ENCODE results near the gene PINLYP. TPM values are rescaled to one million over a fixed set of nuclear protein-coding genes. Genes with fewer than 3 reads are reported as not detected.
A peak's percentile ranks its signal among the peaks of the same experiment; 100 is the strongest.
"Not testable (repeated sequence)": the region's sequence is repeated elsewhere in the genome, so short reads cannot be mapped to it uniquely, and the experiment has no call there.

Gene PINLYP
- total RNA-seq (2014; rRNA removed; shearing (Covaris generic)), result 0.38 TPM in 1 of 2 replicates, not detected in the other

DNA sequence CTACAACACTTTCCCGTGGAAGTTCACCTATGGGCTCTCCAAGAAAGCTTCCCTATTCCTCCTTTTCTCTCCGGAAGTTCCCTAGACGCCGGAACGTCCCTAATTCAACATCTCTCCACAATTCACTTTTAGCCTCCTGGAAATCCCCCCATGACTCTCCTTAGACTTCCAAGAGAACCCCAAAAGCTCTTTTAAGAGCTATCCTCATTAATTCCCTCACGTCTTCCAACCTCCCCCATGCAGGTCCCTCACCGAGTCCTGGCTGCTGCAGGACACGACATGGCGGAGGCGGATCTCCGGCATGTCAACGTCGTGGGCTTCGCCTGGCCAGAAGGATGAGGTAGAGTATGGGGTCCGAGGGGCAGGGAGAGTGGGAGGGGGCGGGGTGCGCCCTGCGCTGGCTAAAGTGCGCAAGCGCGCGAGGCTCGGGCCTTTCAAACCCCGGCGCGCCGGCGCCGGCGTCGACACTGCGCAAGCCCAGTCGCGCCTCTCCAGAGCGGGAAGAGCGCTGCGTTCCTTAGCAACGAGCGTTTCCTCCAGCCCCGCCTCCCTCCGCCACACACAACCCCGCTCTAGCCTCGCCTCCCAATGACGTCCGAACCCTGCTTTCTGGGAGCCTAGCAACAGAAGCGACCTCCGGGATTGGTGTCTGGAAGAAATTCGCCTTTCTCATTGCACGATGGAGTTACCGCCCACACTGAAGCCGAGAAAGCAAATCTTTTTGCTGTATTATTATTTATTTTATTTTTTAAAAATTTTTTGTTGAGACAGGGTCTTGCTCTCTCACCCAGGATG, at the start of gene PINLYP, which contains the start of gene XRCC1:
Gene PINLYP (plus strand): TSS at position 646 of the 795 bp plus-strand sequence. CDS start 1,391 bp downstream, outside the sequence.
Gene XRCC1 (minus strand): TSS at position 372 of the 795 bp plus-strand sequence. CDS start 69 bp downstream, at position 303.
- DNase-seq (ENCODE audit: low spot score), result peak; percentile 98

DNA sequence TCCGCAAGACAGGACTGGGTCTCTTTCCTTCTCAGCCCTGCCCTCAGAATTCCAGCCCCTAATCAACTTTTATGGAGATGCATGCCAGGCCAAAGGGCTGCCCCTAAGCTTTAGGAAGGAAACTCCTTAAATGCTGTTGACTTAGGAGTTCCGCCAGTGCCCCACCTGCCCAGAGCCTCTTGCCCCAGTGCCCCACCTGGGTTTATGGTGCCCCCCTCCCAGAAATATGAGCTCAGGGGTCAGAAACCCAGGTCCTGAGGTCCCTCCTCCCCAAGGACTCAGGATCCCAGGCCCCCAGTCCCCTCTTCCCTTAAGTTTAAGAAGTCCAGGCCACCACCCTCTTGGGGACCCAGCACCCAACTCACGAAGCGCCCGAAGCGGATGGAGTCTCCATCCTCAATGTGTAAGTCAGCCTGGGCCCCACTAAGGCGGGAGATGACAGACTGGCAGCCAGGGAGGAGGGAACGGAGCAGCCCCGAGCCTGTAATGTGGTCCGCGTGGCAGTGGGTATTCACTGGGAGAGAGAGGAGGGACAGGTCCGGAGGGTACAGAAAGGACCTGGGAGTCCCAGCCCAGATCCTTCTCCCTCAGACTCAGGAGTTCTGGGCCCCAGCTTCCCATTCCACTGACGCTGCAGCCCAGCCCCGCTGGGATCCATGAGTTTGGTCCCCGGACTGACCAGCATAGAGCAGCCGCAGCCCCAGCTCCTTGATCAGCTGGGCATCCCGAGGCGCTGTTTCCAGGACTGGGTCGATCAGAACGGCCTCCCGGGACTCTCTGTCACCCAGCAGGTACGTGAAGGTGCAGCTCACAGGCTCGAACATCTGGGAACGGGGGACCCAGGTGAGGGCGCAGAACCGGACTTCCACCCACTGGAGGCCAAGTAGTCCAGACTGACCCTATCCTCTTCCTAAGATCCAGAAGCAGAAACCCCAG, 49.5 kb upstream of the PINLYP start:
- no peak for DNase-seq (ENCODE audit: low spot score)

DNA sequence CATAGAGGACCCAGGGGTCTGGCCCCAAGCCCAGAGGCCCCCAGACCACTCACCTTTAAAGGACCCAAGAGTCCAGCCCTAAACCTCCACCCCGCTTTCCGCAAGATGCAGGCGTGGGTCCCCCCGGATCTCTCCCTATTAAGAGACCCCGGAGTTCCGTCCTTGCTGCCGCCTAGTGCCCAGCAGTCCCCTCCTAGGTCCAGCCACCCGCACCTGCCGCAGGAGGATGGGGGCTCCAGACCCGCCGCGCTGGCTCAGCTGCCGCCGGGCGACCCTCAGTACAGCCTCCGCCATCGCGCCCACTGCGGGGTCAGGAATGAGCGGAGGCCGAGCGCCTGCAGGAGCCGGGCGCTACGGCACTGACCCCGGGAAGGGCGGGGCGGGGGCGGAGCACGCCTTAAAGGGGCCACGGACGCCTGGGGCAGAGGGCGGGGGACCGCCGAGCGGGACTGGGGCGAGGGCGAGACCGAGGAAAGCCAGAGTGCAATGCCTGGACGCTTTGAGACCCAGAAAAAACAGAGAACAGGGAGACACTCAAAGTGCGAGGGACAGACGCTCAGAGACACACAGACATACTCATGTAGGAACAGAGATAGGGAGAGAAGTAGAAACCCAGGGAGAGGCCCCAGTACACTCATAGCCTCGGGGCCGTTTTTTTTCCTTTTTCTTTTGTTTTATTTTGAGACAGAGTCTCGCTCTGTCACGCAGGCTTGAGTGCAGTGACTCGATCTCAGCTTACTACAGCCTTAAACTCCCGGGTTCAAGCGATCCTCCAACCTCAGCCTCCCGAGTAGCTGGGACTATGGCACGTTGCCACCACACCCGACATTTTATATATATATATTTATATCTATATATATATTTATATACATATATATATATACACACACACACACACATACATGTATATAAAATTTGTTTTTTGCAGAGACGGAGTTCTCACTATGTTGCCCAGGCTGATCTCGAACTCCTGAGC, 48.4 kb upstream of the PINLYP start, which contains the start of gene ETHE1:
Gene ETHE1 (minus strand): TSS at position 318 of the 976 bp plus-strand sequence. CDS start 24 bp downstream, at position 294.
- DNase-seq (ENCODE audit: low spot score), result peak; percentile 36

DNA sequence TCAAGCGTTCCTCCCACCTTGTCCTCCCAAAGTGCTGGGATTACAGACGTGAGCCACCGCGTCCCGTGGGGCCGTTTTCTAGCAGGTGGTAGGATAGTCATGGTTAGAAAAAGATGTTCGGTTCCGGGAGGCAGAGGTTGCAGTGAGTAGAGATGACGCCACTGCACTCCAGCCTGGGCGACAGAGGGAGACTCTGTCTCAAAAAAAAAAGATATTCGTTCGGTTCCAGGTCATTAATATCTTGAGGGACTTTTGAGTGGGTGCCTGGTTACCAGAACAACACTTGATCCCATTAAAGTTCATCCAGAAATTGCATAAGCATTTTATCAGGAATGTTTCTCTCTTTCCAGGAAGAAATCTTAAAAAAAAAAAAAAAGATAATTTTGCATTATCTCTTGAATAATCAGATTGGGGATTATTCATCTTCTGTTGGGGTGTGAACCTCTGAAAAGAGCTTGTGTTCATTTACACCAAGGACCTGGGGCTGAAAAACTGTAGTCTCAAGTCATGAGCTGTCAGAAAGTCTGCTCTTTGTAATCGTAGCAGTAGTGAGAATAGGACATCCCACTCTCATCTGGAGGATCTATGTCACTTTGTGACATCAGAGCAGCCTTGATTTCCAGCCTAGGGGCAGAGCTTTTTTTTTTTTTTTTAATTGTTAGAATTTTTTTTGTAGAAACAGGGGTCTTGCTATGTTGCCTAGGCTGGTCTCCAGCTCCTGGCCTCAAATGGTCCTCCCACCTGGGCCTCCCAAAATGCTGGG, 47.6 kb upstream of the PINLYP start:
- no peak for DNase-seq (ENCODE audit: low spot score)

DNA sequence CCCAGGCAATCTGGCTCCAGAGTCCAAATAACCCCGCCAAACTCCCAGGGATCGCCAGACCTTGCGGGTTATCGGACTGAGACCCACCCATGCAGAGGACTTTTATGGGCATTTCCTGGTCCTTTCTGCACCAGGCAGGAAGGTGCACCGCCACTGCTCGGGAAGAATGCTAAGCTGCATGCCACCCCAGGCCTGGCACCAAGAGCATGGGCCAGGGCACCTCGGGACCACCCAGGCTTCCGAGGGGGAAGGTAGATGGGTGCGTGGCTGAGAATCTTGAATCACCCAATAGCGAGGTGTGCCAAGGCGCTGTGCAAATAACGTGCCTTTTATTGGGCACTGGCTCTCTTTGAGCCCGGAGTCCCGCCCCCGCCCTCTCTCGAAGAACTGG, 43.0 kb upstream of the PINLYP start:
- no peak for DNase-seq (ENCODE audit: low spot score)

DNA sequence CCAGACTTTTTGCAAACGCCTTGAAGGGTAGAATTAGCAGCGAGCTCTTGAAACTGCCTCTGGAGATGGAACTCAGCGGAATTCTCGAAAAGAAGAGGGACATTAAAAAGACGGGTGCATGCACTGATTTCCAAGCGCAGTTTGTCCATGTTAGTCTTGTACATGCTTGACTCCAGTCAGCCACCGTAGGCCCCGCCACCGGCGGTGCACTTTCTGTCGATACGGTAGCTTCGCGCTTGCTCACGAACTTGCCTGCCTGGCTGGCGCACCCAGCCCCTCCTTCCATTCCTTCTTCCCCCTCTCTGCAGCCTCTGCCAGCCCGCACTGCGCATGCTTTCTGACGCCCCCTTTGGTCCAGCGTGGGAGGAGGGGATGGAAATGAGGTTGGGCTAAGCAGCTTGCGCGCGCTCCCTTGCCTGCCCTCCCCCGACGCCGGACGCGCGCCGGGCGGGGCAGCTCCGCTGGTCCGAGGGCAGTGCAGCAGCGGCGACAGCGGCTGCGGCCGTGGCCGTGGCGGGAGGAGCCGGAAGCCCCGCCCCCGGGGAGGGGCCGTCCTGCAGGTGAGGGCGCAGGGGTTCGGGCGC, 42.5 kb upstream of the PINLYP start, which contains the start of gene ZNF575:
Gene ZNF575 (plus strand): TSS at position 227 of the 584 bp plus-strand sequence. CDS start 1,235 bp downstream, outside the sequence.
- peak; percentile 82 for DNase-seq (ENCODE audit: low spot score)

DNA sequence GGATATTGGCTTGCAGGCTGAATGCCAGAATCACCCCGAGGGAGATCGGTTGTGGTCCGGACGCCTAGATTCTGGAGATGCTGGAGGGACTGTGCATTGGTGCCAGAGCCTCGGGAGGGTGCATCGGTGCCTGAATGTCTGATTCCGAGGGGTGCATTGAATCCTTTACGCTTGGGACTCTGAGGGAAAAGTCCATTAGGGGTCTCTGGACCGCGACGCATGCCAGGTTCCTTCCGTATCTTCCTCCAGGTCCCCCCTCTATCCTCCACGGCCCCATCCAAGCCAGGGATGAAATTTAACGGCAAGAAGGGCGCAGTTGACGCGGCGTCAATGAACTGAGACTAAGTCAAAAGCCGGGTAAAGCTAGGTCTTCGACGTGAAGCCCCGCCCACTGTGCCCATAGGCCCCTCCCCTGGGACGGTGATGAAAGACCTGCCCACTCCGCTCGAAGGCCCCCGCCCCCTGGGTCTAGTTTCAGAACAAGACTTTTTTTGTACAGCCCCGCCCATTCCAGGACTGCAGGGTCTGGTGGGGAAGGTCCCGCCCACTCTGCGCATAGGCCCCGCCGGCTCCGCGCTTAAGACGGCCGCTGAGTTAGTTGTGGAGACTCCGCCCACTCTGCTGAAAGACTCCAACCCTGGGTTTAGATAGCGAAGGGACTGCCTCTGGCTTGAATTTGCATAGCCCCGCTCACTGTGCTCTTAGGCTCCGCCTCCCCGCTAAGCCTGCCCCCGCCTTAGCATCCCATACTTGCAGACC, 41.9 kb upstream of the PINLYP start:
- DNase-seq (ENCODE audit: low spot score), result peak; percentile 97

DNA sequence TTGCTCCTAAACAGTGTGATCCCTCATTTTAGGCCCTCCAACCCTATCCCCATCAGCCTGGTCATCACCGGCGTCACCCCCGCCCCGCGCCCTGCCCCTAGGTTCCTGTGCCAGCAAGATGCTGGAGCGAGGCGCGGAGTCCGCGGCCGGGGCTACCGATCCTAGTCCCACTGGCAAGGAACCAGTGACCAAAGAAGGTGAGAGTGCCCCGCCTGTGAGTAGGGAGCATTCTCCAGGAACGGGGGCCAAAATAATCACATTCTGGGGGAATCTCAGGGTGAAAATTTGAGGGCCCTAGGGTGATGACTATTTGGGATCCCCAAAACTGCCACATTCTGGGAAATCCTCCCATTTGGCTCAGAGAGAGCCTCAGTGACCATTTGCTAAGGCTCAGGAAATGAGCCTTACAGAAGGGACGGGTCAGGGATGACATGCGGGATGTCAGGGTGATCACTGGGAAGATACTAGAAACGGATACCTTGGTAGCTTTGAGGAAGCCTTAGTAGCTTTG, 41.2 kb upstream of the PINLYP start:
- no peak for DNase-seq (ENCODE audit: low spot score)

DNA sequence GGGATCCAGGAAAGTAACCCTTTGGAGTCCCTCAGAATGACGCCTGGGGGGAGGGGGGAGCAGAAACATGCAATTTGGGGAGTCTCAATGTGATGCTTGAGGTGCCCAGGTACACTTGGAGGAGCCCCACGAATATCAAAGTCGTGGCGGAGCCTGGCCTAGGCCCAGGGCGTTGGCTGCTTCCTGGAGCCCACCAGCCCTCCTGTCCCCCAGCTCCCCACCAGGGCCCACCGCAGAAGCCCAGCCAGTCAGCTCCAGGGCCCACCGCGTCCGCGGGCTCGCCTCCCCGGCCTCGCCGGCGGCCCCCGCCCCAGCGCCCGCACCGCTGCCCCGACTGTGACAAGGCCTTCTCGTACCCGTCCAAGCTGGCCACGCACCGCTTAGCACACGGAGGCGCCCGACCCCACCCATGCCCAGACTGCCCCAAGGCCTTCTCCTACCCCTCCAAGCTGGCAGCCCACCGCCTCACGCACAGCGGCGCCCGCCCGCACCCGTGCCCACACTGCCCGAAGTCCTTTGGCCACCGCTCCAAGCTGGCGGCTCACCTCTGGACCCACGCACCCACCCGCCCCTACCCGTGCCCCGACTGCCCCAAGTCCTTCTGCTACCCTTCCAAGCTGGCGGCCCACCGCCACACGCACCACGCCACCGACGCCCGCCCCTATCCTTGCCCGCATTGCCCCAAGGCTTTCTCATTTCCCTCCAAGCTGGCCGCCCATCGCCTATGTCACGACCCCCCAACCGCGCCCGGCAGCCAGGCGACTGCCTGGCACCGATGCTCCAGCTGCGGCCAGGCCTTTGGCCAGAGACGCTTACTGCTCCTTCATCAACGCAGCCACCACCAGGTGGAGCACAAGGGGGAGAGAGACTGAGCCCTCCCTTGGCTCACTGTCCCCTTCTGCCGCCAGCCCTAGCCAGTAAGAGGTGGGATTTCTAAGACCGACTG, 40.5 kb upstream of the PINLYP start:
- peak; percentile 35 for DNase-seq (ENCODE audit: low spot score)

DNA sequence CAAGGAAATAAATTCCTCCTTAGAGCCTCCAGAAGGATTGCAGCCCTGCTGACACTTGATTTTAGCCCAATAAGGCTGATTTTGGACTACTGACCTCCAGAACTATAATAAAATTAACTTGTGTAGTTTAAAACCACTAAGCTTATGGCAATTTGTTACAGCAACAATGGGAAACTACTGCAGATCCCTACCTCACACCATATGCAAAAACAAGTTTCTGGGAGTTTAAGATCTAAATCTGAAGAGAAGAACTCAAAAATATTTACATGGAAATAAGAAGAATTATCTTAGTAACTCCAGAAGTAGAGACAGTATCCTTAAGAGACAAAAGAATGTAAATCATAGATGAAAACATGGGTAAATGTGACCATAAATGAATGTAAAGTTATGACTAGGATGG, 36.7 kb upstream of the PINLYP start:
- no peak for DNase-seq (ENCODE audit: low spot score)

DNA sequence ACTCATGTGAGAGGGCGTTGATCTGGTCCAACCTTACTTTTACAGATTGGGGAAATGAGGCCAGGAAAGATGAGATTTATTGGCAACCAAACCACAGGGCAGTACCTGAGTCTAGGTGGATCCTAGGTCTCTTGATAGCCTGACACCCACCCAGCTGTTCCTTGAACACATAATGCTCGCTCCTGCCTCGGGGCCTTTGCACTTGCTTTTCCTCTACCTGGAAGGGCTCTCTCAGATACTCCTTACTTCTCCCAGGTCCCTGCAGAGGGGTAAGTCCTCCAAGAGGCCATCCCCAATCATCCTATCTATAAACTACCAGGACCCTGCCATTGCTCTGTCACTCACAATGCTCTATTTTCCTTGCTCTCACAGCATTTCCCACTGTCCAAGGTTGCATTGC, 35.2 kb upstream of the PINLYP start:
- no peak for DNase-seq (ENCODE audit: low spot score)

DNA sequence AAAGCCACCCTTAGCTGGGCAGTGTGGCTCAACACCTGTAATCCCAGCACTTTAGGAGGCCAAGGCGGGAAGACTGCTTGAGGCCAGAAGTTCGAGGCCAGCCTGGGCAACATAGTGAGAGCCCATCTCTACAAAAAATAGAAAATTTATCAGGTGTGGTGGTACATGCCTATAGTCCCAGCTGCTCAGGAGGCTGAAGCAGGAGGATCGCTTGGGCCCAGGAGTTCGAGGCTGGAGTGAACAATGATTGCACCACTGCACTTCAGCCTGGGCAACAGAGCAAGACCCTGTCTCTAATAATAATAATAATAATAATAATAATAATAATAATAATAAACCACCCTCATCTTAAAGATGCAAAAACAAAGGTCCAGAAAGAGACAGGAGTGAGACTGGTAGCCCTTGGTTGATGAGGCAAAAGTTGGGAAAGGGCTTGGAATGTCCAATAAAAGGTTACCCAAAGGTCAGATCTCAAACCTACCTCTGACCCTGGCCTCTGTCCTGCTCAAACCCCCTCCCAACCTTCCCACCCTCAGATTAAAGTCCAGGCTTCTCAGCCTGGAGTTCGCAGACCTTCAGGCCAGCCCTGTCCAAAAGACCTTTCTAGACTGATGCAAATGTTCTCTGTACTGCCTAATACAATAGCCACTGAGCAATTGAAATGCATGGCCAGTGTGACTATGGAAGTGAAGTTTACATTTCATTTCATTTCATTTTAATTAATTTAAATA, 33.5 kb upstream of the PINLYP start:
- DNase-seq (ENCODE audit: low spot score), result no peak

DNA sequence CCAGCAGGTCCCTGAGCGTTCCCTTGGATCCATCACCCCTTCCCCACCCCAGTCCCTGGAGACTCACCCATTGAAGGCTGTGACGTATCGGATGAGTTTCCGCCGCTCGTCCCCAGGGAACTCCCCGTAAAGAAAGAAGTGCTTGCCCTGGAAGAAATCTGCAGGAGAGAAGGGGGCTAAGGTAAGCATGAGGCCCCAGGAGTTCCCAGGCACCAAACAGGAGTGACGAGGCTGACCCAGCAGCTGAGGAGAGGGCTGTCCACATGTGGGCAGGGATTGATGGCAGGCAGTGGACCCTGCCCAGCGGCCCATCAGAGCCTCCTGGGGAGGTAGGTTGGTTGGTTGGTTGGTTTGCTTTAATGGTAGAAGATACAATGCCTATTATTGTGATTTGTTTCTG, 31.5 kb upstream of the PINLYP start:
- no peak for DNase-seq (ENCODE audit: low spot score)

DNA sequence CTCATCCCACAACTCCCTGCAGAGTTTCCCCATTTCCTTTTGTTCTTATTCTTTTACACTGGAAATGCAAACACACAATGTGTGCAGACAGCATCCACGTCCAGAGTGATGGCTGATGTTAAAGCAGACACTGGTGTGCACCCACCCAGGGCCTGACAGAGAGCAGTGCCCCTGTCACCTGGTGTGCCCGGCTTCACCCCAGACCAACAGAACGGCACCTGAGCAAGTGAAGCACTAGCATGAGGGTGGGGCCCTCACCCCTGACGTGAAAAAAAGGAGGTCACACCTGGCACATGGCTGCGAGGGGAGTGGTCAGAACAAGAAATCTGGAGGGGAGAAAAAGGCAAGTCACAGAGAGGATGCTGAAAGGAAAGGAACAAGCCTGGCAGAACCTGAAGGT, 30.3 kb upstream of the PINLYP start:
- no peak for DNase-seq (ENCODE audit: low spot score)

DNA sequence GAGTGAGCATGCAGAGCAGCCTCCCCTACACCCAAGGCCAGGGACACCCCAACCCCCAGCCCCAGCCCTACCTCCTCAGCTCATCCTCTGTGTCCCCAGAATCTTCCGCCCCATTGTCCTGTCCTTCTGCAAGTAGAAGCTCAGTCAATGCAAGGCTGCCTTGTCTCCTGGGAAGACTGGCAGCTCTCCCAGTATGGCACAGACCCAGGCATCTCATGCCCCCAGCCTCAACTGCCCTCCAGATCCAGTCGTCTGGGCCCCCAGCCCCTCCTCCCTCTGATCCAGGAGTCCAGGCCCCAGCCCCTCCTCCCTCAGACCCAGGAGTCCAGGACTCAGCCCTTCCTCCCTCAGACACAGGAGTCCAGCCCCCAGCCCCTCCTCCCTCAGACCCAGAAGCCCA, 29.6 kb upstream of the PINLYP start:
- no peak for DNase-seq (ENCODE audit: low spot score)

DNA sequence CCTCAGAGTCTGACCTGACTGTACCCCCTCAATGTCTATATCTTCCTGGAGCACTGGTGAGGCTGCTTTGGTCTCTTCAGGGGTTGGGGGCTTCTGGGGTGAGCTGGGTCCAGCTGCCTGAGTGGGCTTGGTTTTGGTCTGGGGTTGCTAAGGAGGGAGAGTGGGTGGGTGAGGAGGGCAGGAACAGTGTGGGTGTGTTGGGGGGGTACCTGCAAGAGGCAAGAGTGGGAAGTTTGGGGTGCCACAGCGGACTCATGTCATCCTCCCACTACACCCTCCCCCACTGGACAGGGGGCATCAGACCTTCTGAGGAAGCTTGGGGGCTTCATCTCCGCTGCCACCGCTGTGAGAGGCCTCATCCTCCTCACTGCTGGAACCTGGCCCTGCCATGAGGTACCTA, 29.0 kb upstream of the PINLYP start:
- no peak for DNase-seq (ENCODE audit: low spot score)

DNA sequence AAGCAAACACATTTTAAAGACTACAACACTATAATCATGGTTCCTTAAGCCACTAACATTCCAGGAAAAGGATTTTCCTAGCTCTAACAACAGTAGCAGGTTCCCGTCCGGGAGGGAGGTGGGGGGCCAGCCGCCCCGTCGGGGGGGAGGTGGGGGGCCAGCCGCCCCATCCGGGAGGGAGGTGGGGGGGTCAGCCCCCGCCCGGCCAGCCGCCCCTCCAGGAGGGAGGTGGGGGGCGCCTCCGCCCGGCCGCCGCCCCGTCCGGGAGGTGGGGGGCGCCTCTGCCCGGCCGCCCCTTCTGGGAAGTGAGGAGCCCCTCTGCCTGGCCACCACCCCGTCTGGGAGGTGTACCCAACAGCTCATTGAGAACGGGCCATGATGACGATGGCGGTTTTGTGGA, 27.7 kb upstream of the PINLYP start:
- DNase-seq (ENCODE audit: low spot score), result not testable (repeated sequence)
